Muscle layer of colon (tissue), 2 donors: ENCODE results near the gene RELN.

Experiments
- H3K27ac ChIP-seq: one replicate; pipeline ENCODE4 v1.7.0; 2013; ENCODE audit warnings: low read depth, mild to moderate bottlenecking, low read length, moderate library complexity
- H3K27me3 ChIP-seq, 2 donors: one replicate each; pipeline ENCODE4 v1.7.0; 2013; ENCODE audit warnings: low read length in 2 of 2, mild to moderate bottlenecking in 2 of 2; ENCODE audit not compliant: insufficient read depth in 2 of 2, control insufficient read depth in 1 of 2
- H3K36me3 ChIP-seq: one replicate; pipeline ENCODE4 v1.7.0; 2013; ENCODE audit warnings: mild to moderate bottlenecking, low read length; ENCODE audit not compliant: insufficient read depth
- H3K4me1 ChIP-seq: one replicate; pipeline ENCODE4 v1.7.0; 2013; ENCODE audit warnings: mild to moderate bottlenecking, low read length; ENCODE audit not compliant: insufficient read depth
- H3K4me3 ChIP-seq, 2 donors: one replicate each; pipeline ENCODE4 v1.7.0; 2013; ENCODE audit warnings: low read length in 2 of 2, low read depth in 1 of 2, mild to moderate bottlenecking in 1 of 2, moderate library complexity in 1 of 2
- H3K9ac ChIP-seq: one replicate; pipeline ENCODE4 v1.7.0; 2013; ENCODE audit warnings: low read length
- H3K9me3 ChIP-seq: one replicate; pipeline ENCODE4 v1.7.0; 2013; ENCODE audit warnings: mild to moderate bottlenecking, low read length
- donor health status: abdominal sarcoma.
- donor health status: Adenocarcinoma of cecum.

RELN gene

DNA sequence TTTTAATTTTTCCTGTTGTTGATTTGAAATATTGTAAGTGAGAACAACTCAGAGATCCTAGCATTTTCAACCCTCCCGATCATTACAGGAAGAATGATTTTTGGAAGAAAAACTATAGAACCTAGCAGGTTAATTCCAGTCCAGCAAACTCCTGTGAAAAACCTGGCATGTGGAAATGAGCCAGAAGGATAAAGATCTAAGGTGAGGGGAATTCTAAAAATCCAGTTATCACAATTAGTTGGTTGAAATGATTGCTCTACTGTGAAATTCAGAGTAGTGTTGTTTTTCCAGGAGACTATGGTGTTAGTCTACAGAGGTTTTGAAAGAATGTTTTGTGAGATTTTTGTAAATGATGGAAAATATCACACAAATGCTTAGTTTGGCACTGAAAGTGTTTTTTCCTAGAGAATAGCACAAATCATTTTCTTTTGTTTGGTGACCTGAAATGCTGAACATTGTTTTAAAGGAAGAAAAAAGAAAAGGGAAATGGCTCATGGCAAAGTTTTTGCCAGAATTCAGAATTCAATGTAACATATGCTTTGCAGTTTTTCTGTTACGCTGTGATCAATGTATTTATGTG, 391.0 kb downstream of the RELN start:
- no peaks in the 10 kb centered on the region for H3K4me1 ChIP-seq
- no peaks in the 10 kb centered on the region for H3K36me3 ChIP-seq
- no peak overlapping the region for H3K9ac ChIP-seq
- no peaks in the 10 kb centered on the region for H3K27me3 ChIP-seq
- no peak overlapping the region for H3K4me3 ChIP-seq
- H3K27ac ChIP-seq, result no peak overlapping the region
- no peaks in the 10 kb centered on the region for H3K9me3 ChIP-seq

DNA sequence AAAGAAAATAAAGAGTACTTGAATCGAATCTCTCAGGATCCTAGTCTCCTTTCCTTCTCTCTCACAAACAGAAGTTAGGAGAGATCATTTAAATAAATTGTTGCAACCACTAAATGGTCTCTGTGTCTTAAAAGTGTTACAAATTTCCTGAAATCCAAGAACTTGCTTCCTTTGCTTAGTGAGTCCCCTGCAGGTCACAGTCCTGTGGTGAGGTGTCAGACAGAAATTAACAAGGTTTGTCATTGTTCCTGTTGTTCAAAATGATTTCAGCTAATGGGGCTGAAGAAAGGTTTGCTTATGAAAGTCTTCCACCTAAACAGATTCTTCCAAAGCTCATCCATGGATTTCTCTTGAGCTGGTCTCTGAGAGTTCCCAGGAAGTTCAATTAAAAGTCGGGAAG, 391.9 kb downstream of the RELN start:
- Histone ChIP-seq H3K27ac (no peak overlapping the region), H3K36me3 (no peaks in the 10 kb centered on the region), H3K27me3 (no peaks in the 10 kb centered on the region), H3K9me3 (no peaks in the 10 kb centered on the region), H3K4me3 (no peak overlapping the region), H3K9ac (no peak overlapping the region), H3K4me1 (no peaks in the 10 kb centered on the region)

DNA sequence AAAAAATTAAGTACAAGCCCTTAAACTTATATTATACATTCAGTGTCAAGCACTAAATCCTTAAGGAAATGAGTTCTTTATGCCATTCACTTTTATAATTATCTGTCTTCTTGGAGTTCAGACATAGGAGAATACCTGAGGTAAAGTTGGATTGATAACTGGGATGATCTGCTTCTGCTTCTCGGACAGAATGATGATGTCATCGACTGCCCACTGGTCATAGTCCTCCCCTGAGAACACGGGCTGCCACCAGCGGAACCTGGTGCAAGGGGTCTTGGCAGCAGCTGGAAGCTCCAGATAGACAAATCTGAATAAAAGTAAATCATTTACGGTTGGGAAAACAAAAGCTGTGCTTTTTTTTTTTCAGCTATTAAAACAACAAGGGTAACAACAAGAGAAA, 395.3 kb downstream of the RELN start:
- Histone ChIP-seq H3K4me1 (no peaks in the 10 kb centered on the region), H3K27me3 (no peaks in the 10 kb centered on the region), H3K27ac (no peak overlapping the region), H3K36me3 (no peaks in the 10 kb centered on the region), H3K4me3 (no peak overlapping the region), H3K9ac (no peak overlapping the region), H3K9me3 (no peaks in the 10 kb centered on the region)

DNA sequence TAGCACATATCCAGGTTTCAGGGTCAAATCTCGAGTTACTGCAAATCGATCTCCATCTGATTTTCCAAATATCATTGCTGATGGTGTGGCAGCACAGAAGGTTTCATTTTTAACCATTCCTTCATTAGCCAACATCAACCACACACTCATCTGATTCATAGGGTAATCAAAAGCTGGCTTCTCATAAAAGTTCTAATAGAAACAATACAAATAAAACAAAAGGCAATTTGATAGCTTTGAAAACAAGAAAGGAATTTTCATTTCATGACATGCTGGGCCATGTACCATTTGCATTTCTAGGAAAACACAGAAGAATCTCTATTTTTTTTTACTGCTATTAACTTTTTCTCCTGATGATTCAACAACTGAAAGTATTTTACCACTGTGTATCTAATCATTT, 395.8 kb downstream of the RELN start:
- no peak overlapping the region for H3K9ac ChIP-seq
- H3K4me3 ChIP-seq, result no peak overlapping the region
- H3K27me3 ChIP-seq, result no peaks in the 10 kb centered on the region
- no peak overlapping the region for H3K27ac ChIP-seq
- no peaks in the 10 kb centered on the region for H3K9me3 ChIP-seq
- no peaks in the 10 kb centered on the region for H3K36me3 ChIP-seq
- no peaks in the 10 kb centered on the region for H3K4me1 ChIP-seq

DNA sequence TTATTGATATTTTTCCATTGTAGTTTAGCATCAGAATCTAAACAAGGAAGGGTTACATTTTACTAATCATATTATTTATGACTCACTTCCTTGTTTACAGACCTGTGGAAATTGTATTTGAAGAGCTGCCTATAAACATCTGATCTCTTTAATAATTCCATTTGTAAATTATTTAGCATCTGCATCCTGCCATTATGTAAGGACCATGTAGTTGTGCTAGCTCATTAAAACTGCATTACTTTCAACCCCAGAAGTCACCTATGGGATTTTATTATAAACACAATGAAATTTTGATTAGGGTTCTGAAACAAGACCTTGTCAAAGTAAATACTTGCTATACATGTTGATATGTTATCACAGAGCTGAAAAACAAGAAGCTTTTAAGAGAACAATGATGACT, 396.6 kb downstream of the RELN start:
- Histone ChIP-seq H3K27ac (no peak overlapping the region), H3K4me1 (no peaks in the 10 kb centered on the region), H3K27me3 (no peaks in the 10 kb centered on the region), H3K9ac (no peak overlapping the region), H3K4me3 (no peak overlapping the region), H3K36me3 (no peaks in the 10 kb centered on the region), H3K9me3 (no peaks in the 10 kb centered on the region)

DNA sequence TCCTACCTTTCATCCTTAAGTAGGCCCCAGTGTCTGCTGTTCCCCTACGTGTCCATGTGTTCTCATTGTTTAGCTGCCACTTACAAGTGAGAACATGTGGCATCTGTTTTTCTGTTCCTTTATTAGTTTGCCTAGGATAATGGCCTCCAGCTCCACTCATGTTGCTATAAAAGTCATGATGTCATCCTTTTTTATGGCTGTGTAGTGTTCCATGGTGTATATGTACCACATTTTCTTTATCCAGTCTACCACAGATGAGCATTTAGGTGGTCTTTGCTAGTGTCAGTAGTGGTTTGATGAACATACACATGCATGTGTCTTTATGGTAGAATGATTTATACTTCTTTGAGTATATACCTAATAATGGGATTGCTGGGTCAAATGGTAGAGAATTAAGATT, 397.3 kb downstream of the RELN start:
- H3K36me3 ChIP-seq, result no peaks in the 10 kb centered on the region
- no peaks in the 10 kb centered on the region for H3K27me3 ChIP-seq
- H3K4me1 ChIP-seq, result no peaks in the 10 kb centered on the region
- no peak overlapping the region for H3K27ac ChIP-seq
- H3K9me3 ChIP-seq, result no peaks in the 10 kb centered on the region
- no peak overlapping the region for H3K9ac ChIP-seq
- H3K4me3 ChIP-seq, result no peak overlapping the region

DNA sequence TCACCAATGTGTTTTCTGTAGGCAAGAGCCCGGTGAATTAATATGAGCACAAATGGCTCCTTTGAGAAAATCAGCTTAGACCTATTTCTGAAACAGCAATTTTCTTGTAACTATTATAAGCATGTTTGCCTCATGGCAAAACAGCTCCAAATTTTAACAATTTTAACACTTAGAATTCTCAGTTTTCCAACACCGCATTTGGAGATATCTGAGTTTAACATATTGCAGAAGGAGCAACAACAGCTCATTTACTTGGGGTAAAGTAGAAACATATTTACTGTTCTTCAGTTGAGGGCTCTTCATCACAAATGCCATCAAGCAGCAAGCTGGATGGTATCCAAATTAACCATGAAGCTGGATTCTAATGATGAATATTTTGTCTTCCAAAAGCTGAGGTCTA, 409.4 kb downstream of the RELN start:
- Histone ChIP-seq H3K27me3 (no peaks in the 10 kb centered on the region), H3K9me3 (no peaks in the 10 kb centered on the region), H3K4me3 (no peak overlapping the region), H3K4me1 (no peaks in the 10 kb centered on the region), H3K36me3 (no peaks in the 10 kb centered on the region), H3K27ac (no peak overlapping the region), H3K9ac (no peak overlapping the region)

DNA sequence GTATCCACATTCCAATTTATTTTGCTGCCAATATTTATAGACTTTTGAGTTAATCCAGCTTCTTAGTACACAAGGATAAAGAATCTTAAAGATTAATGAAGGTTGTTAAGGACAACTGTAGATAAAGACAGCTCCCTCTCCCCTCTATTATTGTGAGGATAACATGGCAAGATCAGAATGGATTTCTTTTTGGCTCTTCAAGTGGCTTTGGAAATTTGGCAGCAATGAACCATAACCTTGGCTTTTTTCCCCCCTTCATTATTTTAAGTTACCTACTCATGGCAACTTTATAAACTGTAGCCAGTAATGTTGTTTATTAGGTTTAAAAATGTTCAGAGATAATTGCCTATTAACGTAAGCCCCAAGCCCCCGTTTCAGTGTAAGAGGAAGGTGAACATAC, 412.4 kb downstream of the RELN start:
- Histone ChIP-seq H3K36me3 (no peaks in the 10 kb centered on the region), H3K4me1 (no peaks in the 10 kb centered on the region), H3K9me3 (no peaks in the 10 kb centered on the region), H3K27ac (no peak overlapping the region), H3K27me3 (no peaks in the 10 kb centered on the region), H3K4me3 (no peak overlapping the region), H3K9ac (no peak overlapping the region)

DNA sequence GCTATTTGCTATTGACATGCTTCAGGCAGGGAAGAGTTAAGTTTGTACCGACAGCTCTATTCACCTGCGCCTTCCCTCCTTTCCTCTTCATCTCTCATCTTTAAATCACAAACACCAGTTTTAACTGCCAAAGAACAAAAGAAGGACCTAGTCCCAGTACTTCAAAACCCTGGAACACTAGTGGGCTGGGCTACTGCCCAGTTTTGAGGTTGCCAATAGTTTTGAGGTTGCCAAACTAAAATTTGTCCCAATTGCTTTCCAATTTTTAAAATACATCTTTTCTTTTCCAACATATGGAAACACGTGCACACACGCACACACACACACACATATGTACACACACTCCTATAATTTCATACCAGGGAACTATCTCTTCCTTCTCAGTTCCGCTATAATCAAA, 412.8 kb downstream of the RELN start:
- H3K4me1 ChIP-seq, result no peaks in the 10 kb centered on the region
- no peak overlapping the region for H3K9ac ChIP-seq
- H3K4me3 ChIP-seq, result no peak overlapping the region
- no peak overlapping the region for H3K27ac ChIP-seq
- no peaks in the 10 kb centered on the region for H3K36me3 ChIP-seq
- H3K27me3 ChIP-seq, result no peaks in the 10 kb centered on the region
- H3K9me3 ChIP-seq, result no peaks in the 10 kb centered on the region

DNA sequence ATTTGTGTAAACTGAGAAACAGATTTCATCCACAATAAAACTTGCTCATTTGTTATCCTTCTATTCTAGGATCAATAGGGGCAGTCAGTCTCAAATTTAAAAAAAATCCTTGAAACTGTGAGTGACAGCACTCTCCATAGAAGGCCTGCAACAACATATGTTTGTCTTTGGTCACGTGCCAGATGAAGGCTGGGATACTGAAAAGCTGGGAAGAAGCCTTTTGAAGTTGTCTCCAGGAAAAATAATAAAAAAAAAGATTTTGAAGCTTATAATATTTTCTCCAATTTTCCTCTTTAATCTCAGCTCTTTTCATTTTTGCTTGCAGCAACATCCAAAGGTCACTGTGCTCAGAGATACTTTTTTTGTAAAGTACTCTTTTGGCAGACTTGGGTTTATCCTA, 414.9 kb downstream of the RELN start:
- Histone ChIP-seq H3K4me1 (no peaks in the 10 kb centered on the region), H3K36me3 (no peaks in the 10 kb centered on the region)

DNA sequence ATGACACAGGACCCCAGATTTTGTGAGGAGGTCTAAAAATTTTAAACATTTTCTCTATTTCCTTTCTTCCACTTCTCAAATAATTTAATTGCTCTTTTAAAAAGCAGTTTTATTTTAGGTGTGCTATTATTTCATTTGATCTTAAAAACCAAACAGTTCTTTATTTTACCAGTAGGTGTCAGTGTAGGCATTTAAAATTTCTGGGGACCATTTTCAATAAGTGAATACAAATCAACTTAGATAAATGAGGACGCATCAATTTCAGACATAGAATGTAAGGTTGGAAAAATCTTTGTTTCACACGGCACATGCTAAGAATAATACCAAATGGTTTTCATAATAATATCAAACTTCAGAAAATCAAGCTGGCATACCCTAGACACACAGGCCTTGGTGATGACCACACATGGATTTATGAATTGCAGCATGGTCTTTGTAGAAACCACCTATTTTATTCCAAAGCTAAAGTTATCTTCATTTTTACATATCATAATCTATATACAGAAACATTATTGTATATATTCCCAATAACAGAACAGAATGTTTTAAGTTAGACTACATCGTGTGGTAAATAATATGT, 415.9 kb downstream of the RELN start:
- Histone ChIP-seq H3K27me3 (no peaks in the 10 kb centered on the region), H3K27ac (no peak overlapping the region), H3K9ac (no peak overlapping the region), H3K36me3 (no peaks in the 10 kb centered on the region), H3K4me3 (no peak overlapping the region), H3K4me1 (no peaks in the 10 kb centered on the region), H3K9me3 (no peaks in the 10 kb centered on the region)

More for the DNA sequence above, 414.9 kb downstream of the RELN start:
- Histone ChIP-seq H3K27me3 (no peaks in the 10 kb centered on the region), H3K4me3 (no peak overlapping the region), H3K9ac (no peak overlapping the region), H3K27ac (no peak overlapping the region), H3K9me3 (no peaks in the 10 kb centered on the region)

DNA sequence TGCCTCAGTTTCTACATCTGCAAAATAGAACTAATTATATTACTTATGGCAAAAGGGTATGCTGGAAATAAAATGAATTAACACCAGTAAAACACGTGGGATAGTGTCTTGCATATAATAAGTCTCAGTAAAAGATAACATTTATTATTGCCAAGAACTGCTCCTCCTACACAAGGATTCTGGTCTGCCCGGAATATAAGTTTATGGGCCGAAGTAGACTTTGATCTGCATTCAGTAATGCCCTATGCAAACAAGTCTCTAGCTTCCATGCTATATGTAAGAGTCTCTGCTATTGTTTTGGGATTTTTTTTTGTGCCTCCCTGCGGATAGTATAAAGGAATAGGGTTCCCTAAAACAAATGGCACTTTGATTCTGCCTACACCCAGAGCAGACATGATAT, 417.9 kb downstream of the RELN start:
- H3K9ac ChIP-seq, result no peak overlapping the region

More for the DNA sequence above, 417.9 kb downstream of the RELN start:
- Histone ChIP-seq H3K9me3 (no peaks in the 10 kb centered on the region), H3K36me3 (no peaks in the 10 kb centered on the region), H3K4me1 (no peaks in the 10 kb centered on the region), H3K27me3 (no peaks in the 10 kb centered on the region), H3K4me3 (no peak overlapping the region), H3K27ac (no peak overlapping the region)
